PFSK-1 (cell line): ENCODE results near the gene TTLL12.

ENCODE experiments used
- FOXP2 ChIP-seq: optimal IDR thresholded peaks from 2 replicates; pipeline ENCODE3; 2011; ENCODE audit warnings: borderline replicate concordance, control low read depth, inconsistent platforms; ENCODE audit not compliant: insufficient read depth; ENCODE audit errors: extremely low read length, extremely low read depth
- POLR2AphosphoS5 ChIP-seq: IDR thresholded peaks from 2 replicates; pipeline ENCODE4 v1.6.1; 2012; ENCODE audit warnings: low read depth, mild to moderate bottlenecking, control low read depth, low read length, moderate library complexity
- REST ChIP-seq, 2 experiments: IDR thresholded peaks; 2 replicates each; pipeline versions ENCODE4 v1.6.1 to v1.8.0; 2011 to 2012; ENCODE audit warnings: low read depth in 2 of 2, low read length in 2 of 2, control low read depth in 1 of 2, inconsistent platforms in 1 of 2, mild to moderate bottlenecking in 1 of 2, moderate library complexity in 1 of 2; ENCODE audit not compliant: insufficient read depth in 1 of 2
- SIN3A ChIP-seq: IDR thresholded peaks from 2 replicates; pipeline ENCODE4 v1.6.1; 2012; ENCODE audit warnings: mild to moderate bottlenecking, low read length, moderate library complexity, borderline replicate concordance; ENCODE audit not compliant: insufficient read depth
- TAF1 ChIP-seq: IDR thresholded peaks from 2 replicates; pipeline ENCODE4 v1.6.1; 2012; ENCODE audit warnings: low read length, control low read depth, borderline replicate concordance; ENCODE audit not compliant: insufficient read depth

Gene TTLL12

DNA sequence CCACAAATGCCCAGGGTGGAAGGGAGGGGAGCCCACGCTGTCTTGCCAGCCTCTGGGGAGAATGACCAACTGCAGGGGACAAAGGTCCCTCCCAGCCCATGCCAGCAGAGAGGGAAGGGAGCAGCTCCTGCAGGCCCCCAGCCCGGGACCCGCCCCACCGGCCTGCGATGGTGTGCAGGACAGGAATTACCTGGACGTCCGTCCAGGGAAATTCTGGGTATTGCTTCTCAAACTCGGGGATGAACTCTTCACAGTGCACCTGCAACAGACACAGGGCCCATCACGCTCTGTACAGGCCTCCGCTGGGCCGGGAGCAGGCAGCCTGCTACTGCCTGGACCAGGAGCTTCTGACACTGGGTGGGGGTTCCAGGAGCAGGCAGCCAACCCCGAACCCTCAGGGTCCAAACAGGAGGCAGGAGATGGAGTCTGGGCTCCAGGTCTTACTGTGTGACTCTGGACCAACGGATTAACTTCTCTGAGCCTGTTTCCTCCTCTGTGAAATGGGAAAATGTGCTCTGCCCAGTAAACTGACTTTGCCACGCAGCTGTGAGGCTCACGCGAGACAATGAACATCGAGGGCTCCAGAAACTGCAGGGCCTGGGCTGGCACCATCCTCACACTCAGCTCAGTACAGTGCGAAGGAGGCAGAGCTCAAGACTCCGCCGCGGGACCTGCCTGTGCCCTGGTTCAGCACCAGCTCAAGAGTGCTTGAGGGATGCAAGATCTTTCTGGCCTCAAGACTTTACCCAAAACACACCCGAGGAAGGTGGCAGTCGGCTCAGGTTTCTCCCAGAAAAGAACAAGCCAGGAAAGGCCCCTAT lies 17.4 kb downstream of the TTLL12 start:
- TF ChIP-seq FOXP2, result no peak
- no peak for TF ChIP-seq SIN3A
- TF ChIP-seq POLR2AphosphoS5, result no peak
- TF ChIP-seq TAF1, result no peak
- TF ChIP-seq REST (IDR thresholded peaks at IDR 0.05; ENCODE audit: insufficient read depth in 1 of 2, low read depth in 2 of 2, low read length in 2 of 2), result no peak

- TF ChIP-seq FOXP2 (no peak), SIN3A (no peak), POLR2AphosphoS5 (no peak), TAF1 (no peak), REST (IDR thresholded peaks at IDR 0.05; ENCODE audit: insufficient read depth in 1 of 2, low read depth in 2 of 2, low read length in 2 of 2) (no peak)
Measured at GRCh38 chr22:43168471-43169309, 18.2 kb downstream of the TTLL12 start.

DNA sequence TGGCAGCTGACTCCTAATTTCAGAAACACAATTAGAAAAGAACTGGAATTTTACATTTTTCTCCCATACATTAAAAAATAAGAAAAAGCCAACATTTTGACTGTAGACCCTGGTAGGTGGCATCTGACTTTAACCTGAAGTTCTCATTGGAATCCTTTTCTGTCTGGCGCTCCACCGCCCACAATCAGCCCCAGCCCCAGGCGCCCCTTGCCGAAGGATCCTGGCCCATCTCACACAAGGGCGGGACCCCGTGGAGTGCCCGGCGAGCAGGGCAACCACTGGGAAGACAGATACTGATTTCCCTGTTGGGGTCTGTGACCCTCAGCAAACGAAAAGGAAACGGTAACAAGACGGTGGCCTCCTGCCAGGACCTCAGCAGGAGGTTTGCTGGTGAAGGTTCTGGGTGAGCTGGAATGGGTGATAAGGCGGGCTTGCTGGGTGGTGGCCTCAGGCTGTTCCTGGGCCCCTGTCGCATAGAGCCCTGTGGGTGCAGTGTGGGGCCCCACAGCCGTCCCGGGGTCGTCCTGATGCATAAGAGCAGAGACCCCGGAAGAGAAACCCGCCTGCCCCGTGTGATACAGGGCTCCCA lies 19.8 kb downstream of the TTLL12 start:
- no peak for TF ChIP-seq FOXP2
- TF ChIP-seq SIN3A, result no peak
- TF ChIP-seq POLR2AphosphoS5, result no peak
- TF ChIP-seq TAF1, result no peak
- TF ChIP-seq REST (IDR thresholded peaks at IDR 0.05; ENCODE audit: insufficient read depth in 1 of 2, low read depth in 2 of 2, low read length in 2 of 2), result no peak

- TF ChIP-seq SIN3A (no peak), TAF1 (no peak), FOXP2 (no peak), POLR2AphosphoS5 (no peak), REST (IDR thresholded peaks at IDR 0.05; ENCODE audit: insufficient read depth in 1 of 2, low read depth in 2 of 2, low read length in 2 of 2) (no peak)
Measured at GRCh38 chr22:43166132-43166930, 20.6 kb downstream of the TTLL12 start.
